Measurements from ENCODE around the gene DNAJB11. TPM values are rescaled to one million over a fixed set of nuclear protein-coding genes. Genes with fewer than 3 reads are reported as not detected.

DNAJB11 gene
- total RNA-seq, 1 donor from 2014 or later: 63.4 TPM

GRCh38 chr3:186614266-186614596, 43.7 kb downstream of the DNAJB11 start:
- Mint-ChIP-seq H3K9me3 (no peaks in the 10 kb centered on the region), H3K36me3 (no peaks in the 10 kb centered on the region), H3K27ac (no peak overlapping the region), H3K4me1 (ENCODE audit: unreplicated experiment) (peaks cover 10% of the 10 kb centered on the region), H3K27me3 (peaks cover 61% of the 10 kb centered on the region), H3K4me3 (no peak overlapping the region)
- TF ChIP-seq CTCF (conservative IDR thresholded peaks at IDR 0.05): no peak
- no peak for DNase-seq (ENCODE audit: extremely low spot score, unreplicated experiment)

DNA sequence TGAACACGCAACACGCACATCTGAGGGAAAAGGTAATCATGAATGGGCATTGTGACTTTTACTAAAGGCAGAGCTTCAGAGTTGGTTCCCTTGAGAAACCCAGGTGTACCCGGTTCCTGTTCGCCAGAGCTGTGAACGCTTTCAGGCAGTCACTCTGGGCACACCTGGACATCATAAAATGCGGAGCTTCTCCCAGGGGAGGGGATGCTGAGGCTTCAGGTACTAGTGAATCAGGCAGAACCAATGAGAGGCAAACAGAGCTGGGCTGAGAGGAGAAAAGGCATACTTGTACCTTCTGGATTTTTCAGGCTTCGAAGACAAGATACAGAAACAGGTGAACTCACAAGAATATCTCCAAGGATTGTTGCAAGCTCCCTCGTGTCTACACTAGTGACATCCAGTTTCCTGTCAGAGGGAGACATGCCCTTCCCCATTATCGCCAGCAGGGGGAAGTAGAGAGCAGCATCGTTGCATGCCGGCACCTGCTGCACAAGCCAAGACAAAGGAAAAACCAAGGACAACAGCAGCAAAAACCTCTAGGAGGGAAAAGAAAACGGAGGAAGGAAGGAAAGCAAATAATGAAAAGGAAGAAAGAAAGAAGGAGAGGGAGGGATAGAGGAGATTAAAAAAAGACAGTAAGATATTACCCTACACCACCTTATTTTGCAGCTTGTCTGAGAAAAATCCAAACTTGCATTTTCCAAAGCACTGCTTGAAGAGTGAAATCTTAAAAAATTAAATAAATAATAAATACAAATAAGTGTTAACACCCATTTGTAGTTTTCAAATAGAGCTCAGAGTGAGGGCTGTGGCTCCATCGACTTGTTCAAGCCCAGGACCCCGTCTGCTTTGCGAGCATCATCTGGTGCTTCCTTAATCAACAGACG, 44.3 kb downstream of the DNAJB11 start:
- peak; percentile 96 for TF ChIP-seq CTCF (conservative IDR thresholded peaks at IDR 0.05)
- H3K9me3 Mint-ChIP-seq: no peaks in the 10 kb centered on the region
- DNase-seq (ENCODE audit: extremely low spot score, unreplicated experiment): peak; percentile 83
- H3K36me3 Mint-ChIP-seq: no peaks in the 10 kb centered on the region
- peaks cover 10% of the 10 kb centered on the region for H3K4me1 Mint-ChIP-seq (ENCODE audit: unreplicated experiment)
- H3K27me3 Mint-ChIP-seq: peaks cover 60% of the 10 kb centered on the region
- H3K27ac Mint-ChIP-seq: peak overlapping the region; percentile 35
- peak overlapping the region; percentile 47 for H3K4me3 Mint-ChIP-seq

GRCh38 chr3:186616299-186616617, 45.7 kb downstream of the DNAJB11 start:
- peaks cover 67% of the 10 kb centered on the region for H3K27me3 Mint-ChIP-seq
- H3K9me3 Mint-ChIP-seq: no peaks in the 10 kb centered on the region
- no peaks in the 10 kb centered on the region for H3K36me3 Mint-ChIP-seq
- no peak overlapping the region for H3K4me3 Mint-ChIP-seq
- no peak overlapping the region for H3K27ac Mint-ChIP-seq
- peaks cover 10% of the 10 kb centered on the region for H3K4me1 Mint-ChIP-seq (ENCODE audit: unreplicated experiment)
- no peak for DNase-seq (ENCODE audit: extremely low spot score, unreplicated experiment)
- no peak for TF ChIP-seq CTCF (conservative IDR thresholded peaks at IDR 0.05)

GRCh38 chr3:186617036-186617946, 46.8 kb downstream of the DNAJB11 start:
- no peaks in the 10 kb centered on the region for H3K36me3 Mint-ChIP-seq
- peak overlapping the region; percentile 55 for H3K27ac Mint-ChIP-seq
- peaks cover 10% of the 10 kb centered on the region for H3K4me1 Mint-ChIP-seq (ENCODE audit: unreplicated experiment)
- H3K4me3 Mint-ChIP-seq: peak overlapping the region; percentile 36
- no peaks in the 10 kb centered on the region for H3K9me3 Mint-ChIP-seq
- peak; percentile 82 for DNase-seq (ENCODE audit: extremely low spot score, unreplicated experiment)
- TF ChIP-seq CTCF (conservative IDR thresholded peaks at IDR 0.05): peak; percentile 90
- peaks cover 62% of the 10 kb centered on the region for H3K27me3 Mint-ChIP-seq

- Mint-ChIP-seq H3K27me3 (peaks cover 61% of the 10 kb centered on the region), H3K9me3 (no peaks in the 10 kb centered on the region), H3K4me3 (no peak overlapping the region), H3K36me3 (no peaks in the 10 kb centered on the region), H3K4me1 (ENCODE audit: unreplicated experiment) (peaks cover 10% of the 10 kb centered on the region), H3K27ac (no peak overlapping the region)
- DNase-seq (ENCODE audit: extremely low spot score, unreplicated experiment): no peak
- no peak for TF ChIP-seq CTCF (conservative IDR thresholded peaks at IDR 0.05)
Measured at GRCh38 chr3:186618318-186618938, 47.9 kb downstream of the DNAJB11 start.

Data from type B pancreatic cell (in vitro differentiated cells).